Uterus (tissue), 2 donors: ENCODE measurements around the gene AGBL5.

Experiments
- CTCF ChIP-seq, 4 experiments: fragments of 200-600 bp in 2 of 4; fragments of 450-650 bp in 2 of 4; sonication (generic) in 2 of 4; IDR thresholded peaks; one replicate each; pipeline ENCODE4 v1.5.1; 2016 to 2019; ENCODE audit warnings: antibody characterized with exemption in 4 of 4, mild to moderate bottlenecking in 2 of 4, moderate library complexity in 1 of 4
- POLR2A ChIP-seq, 2 donors: fragments of 450-650 bp; IDR thresholded peaks; one replicate each; pipeline ENCODE4 v1.6.1; 2016; ENCODE audit warnings: antibody characterized with exemption in 2 of 2, mild to moderate bottlenecking in 1 of 2, moderate library complexity in 1 of 2

- TF ChIP-seq CTCF (IDR thresholded peaks at IDR 0.05) (no peak), POLR2A (IDR thresholded peaks at IDR 0.05) (no peak)
Observed at GRCh38 chr2:27087823-27088410, 36.4 kb downstream of the AGBL5 start.
